HG03457 (cell line): Measurements from ENCODE around the gene BTBD2.
"Not testable (repeated sequence)": the region's sequence is repeated elsewhere in the genome, so short reads cannot be mapped to it uniquely, and the experiment has no call there.

Source experiments
- ATAC-seq: cut with Tn5 transposase; IDR thresholded peaks from one replicate; pipeline ENCODE4 v1.9.1; 2021; ENCODE audit warnings: moderate number of reproducible peaks; ENCODE audit not compliant: unreplicated experiment

BTBD2 gene

DNA sequence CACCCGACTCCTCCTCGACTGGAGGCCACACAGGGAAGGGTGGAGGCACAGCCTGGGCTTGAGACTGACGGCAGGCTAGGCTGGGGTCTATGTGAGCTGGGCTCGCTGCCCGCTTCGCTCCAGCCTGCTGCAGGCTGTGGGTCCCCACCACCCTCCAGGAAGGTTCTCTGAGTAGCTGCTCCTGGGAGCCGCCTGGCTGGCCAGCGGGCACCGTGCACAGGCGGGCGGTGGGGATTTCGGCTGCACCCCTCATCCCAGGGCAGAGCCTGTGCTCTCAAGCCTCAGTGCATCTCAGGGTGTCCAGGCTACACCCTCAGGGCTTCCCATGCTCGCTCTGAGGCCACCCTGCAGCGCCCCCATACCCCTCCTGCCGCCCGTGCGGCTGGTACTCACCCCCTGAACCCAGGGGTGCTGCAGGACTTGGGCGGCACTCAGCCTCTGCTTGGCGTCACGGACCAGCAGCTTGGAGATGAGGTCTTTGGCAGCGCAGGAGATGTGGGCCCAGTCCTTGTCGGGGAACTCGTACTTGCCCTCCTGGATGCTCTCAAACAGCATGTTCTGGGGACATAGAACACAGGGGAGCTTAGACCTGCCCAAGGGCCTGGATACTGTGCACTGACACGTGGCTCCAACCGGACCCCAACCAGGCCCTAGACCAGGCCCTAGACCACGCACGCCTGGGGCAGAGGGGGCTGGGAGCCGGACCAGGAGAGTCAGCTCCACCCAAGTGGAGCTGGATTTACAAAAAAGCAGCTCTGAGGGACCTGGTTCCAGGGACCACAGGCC, 25.3 kb upstream of the BTBD2 start:
- no peak for ATAC-seq

DNA sequence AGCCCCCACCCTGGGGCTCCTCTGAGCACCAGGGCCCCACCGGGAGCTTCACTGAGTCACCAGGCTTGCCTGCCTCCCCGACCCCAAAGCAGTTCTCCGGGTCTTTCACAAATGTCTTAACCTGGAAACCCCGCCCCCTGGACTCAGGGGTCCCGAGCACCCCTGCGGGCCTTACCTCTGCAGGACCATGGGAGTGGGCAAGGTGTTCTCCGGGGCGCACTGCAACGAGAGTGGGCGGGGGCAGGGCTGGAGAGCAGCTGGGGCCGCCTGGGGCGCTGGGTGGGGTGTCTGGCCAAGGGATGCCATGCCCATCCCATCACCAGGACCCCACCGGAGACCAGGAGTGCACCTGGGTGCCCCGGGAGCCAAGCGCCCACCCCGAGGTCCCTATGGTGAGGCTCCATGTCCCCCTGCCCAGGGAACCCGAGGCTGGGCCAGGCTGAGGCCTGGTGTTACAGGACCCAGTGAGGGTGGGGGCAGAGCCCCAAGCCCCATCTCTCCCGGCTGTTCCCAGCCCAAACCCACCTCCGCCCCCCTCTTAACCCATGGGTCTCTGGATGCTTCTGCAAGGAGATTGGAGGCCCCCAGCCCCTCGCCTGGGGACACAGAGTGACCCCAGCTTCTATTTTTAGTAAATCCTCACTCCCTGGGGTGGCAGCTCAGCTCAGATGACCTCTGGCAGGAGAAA, 24.6 kb upstream of the BTBD2 start:
- ATAC-seq, result no peak

- ATAC-seq, result no peak
Observed at GRCh38 chr19:2039089-2039958, 23.8 kb upstream of the BTBD2 start.

DNA sequence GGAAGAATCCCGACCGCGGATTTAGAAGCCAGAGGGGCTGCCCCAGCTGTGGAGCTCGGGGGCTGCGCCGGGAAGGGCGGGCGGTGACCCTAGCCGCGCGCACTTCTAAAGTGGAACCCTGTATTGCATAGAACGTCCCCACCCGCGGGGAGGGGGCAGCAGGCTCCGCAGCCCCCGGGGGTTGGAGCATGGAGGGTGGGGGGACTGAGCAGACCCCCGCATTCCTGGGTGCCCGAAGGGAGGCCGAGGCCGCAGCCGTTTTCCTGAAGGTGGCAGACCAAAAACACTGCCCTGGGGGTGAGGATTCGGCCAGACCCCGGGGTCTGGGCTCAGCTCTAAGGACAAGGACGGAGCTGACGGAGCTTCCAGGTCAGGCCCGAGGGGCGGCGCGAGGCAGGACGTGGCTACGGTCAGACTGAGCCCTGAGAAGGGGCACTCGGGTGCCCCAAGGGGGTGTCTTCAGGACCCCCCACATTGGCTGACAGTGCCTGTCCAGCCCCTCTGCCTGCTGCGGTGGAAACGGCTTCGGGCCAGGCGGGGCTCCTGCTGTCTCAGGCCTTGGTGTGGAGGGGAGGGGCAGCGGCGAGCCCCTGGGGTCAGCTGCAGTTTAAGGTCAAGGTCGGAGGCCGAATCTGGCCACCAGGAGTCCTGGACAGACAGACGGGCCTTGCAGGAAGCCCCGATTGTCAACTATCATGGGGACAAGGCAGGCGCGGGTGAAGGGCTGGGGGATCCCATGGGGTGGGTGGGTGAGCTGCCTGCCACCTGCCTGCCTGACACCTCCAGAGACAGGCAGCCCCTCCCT, 23.0 kb upstream of the BTBD2 start:
- ATAC-seq, result no peak

- ATAC-seq, result no peak
Observed at GRCh38 chr19:2037651-2038255, 22.2 kb upstream of the BTBD2 start.

DNA sequence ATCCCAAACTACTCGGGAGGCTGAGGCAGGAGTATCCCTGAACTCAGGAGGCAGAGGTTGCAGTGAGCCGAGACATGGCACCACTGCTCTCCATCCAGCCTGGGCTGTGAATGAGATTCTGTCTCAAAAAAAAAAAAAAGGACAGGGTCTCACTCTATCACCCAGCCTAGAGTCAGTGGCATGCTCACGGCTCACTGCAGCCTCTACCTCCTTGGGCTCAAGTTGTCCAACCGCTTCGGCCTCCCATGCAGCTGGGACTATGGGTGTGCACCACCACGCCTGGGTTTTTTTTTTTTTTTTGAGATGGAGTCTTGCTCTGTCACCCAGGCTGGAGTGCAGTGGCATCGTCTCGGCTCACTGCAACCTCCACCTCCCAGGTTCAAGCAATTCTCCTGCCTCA, 20.9 kb upstream of the BTBD2 start:
- no peak for ATAC-seq

- ATAC-seq, result no peak
Observed at GRCh38 chr19:2035590-2035991, 20.1 kb upstream of the BTBD2 start.

DNA sequence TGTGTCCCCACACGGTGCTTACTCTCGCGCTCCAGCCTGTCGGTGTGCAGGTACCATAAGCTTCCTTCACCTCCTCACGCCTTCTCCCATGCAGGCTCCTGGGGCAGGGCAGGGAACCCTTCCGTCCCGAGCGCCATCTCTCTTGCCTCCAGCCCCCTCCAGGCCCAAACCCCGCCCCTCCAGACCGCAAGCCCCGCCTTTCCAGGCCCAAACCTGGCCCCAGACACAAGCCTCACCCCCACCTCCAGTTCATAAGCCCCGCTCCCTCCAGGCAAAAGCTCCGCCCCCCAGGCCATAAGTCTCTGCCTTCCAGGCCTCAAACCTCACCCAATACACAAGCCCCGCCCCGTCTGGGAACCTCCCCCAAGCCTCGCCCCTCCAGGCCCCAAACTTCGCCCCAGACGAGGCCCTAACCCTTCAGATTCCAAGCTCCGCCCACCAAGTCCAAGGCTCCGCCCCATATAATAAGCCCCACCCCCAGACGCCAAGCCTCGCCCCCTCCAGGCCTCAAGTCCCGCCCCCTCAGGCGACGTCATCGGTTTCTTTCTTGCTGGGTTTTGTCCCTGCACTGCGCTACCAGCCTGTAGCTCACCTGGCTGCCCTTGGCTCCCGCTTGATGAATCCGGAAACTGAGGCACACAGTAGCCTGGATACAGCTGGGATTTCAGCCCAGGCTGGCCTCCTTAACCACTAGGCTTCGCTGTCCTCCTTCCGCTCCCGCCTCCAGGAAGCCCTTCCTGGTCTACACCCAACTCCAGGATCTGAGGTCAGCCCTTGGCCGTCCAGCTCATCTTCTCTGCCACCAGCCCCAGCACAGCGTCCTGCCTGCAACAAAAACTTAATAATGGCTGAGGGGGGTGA, 19.4 kb upstream of the BTBD2 start:
- ATAC-seq, result no peak

DNA sequence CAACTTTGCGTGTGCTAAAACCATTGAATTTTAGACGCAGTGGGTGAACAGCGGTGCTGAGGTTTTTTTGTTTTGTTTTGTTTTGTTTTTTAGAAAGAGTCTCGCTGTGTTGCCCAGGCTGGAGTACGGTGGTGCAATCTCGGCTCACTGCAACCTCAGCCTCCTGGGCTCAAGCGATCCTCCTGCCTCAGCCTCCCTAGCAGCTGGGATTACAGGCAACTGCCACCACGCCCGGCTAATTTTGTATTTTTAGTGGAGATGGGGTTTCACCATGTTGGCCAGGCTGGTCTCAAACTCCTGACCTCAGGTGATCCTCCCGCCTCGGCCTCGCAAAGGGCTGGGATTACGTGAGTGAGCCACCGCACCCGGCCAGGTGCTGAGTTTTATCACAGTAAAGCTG, 18.7 kb upstream of the BTBD2 start:
- not testable (repeated sequence) for ATAC-seq

GRCh38 chr19:2033825-2034159, 18.3 kb upstream of the BTBD2 start:
- no peak for ATAC-seq

- no peak for ATAC-seq
Observed at GRCh38 chr19:2033115-2033824, 17.8 kb upstream of the BTBD2 start.

DNA sequence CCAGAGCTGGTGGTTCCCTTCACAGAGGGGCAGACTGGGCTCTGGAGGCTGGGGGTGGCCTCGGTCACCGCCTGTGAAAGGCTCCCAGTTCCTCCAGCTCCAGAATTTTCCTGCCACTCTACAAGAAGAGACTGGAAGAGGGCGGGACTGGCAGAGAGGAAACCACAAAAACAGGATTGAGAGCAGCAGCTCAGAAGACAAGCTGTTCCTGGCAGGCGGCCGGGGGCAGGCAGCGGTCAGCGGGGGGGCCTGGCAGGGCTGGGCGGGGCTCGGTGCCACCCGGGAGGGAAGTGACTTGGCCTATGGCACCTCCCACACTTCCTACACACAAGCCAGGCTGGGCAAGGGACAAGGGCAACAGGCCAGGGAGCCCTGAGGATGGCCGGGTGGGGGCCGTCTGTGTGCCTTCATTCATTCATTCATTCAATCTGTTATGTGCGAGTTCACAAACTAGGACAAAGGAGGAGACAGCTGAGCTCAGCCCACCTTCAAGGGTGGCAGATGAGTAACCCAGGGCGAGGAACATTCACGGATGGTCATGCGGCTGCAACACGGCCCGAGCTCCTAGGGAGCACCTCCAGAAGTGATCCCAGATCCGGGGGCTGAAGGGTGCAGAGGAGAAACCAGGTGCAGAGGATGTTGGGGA, 16.9 kb upstream of the BTBD2 start:
- no peak for ATAC-seq

- no peak for ATAC-seq
Observed at GRCh38 chr19:2027361-2027760, 11.8 kb upstream of the BTBD2 start.

DNA sequence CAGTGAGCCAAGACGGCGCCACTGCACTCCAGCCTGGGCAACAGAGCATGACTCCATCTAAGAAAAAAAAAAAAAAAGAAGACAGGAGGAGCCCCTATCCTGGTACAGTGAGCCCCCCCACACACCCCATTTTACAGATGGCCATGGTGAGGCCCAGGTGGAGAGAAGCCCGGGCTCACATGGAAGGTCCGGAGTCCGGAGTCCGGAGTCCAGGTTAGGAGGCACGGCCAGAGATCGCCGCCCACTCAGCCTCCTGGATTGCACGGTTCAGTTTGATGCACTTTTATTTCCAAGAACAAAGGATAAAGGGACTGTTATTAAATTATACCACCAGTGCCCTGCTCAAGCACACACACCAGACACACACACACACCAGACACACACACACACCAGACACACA, 11.3 kb upstream of the BTBD2 start:
- ATAC-seq, result no peak

GRCh38 chr19:2022289-2022688, 6.8 kb upstream of the BTBD2 start:
- ATAC-seq, result no peak

- no peak for ATAC-seq
Observed at GRCh38 chr19:2021453-2022140, 6.1 kb upstream of the BTBD2 start.

DNA sequence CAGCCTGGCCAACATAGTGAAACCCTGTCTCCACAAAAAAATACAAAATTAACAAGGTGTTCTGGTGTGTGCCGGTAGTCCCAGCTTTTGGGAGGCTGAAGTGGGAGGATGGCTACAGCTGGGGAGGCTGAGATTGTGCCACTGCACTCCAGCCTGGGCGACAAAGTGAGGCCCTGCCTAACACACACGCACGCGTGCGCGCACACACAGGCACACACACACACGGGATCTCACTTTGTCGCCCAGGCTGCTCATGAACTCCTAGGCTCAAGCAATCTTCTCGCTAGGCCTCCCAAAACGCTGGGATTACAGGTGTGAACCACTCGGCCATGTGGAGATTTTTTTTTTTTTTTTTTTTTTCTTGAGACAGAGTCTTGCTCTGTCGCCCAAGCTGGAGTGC, 3.2 kb upstream of the BTBD2 start:
- ATAC-seq, result no peak
